Activated CD4-positive, alpha-beta T cell treated with anti-CD3 and anti-CD28 coated beads for 36 hours (primary cell): Measurements from ENCODE around the gene WDR11. TPM values are rescaled to one million over a fixed set of nuclear protein-coding genes. Genes with fewer than 3 reads are reported as not detected.
"Not testable (repeated sequence)": the region's sequence is repeated elsewhere in the genome, so short reads cannot be mapped to it uniquely, and the experiment has no call there.

Experiments
- ATAC-seq: fragments of 200-7000 bp; cut with Tn5 transposase; one replicate; pipeline ENCODE4 v1.10.0; 2021; ENCODE audit warnings: mild to moderate bottlenecking, moderate library complexity
- CTCF ChIA-PET: fragments of 350-600 bp; sonication (Branson Sonifier 250); formaldehyde crosslinking; loops from one replicate; lab custom pipeline; 2021; ENCODE audit warnings: antibody characterized with exemption; lab: Charles Lee
- POLR2A ChIA-PET: fragments of 350-600 bp; sonication (Branson Sonifier 250); formaldehyde crosslinking; loops from one replicate; lab custom pipeline; 2021; ENCODE audit warnings: antibody characterized with exemption, inconsistent platforms; lab: Charles Lee
- DNase-seq: peaks from one replicate; pipeline ENCODE4 v3.0.0-alpha.2; 2020
- H3K27ac Mint-ChIP-seq: one replicate; pipeline ENCODE4 v1.8.0; 2021; ENCODE audit warnings: mixed read lengths
- H3K27me3 Mint-ChIP-seq: one replicate; pipeline ENCODE4 v1.8.0; 2021; ENCODE audit warnings: mixed read lengths
- H3K36me3 Mint-ChIP-seq: one replicate; pipeline ENCODE4 v1.8.0; 2021; ENCODE audit warnings: low read depth, mixed read lengths
- H3K4me1 Mint-ChIP-seq: one replicate; pipeline ENCODE4 v1.8.0; 2021; ENCODE audit warnings: mixed read lengths
- H3K4me3 Mint-ChIP-seq: one replicate; pipeline ENCODE4 v1.8.0; 2021; ENCODE audit warnings: mild to moderate bottlenecking, moderate library complexity, mixed read lengths
- H3K9me3 Mint-ChIP-seq: one replicate; pipeline ENCODE4 v1.8.0; 2021; ENCODE audit warnings: low read depth, mixed read lengths
- intact Hi-C, 2 experiments: fragments of 100-400 bp; cut with DNase I in 1 of 2; cut with micrococcal nuclease in 1 of 2; formaldehyde crosslinking; loops; one replicate each; pipeline versions ENCODE4 v1.14.2 to v1.15.1; 2022 to 2024; cut with DNase I, micrococcal nuclease
- total RNA-seq, 2 experiments: library from RNA; stranded (reverse); gene quantifications; one replicate each; pipeline ENCODE4 v1.2.3, GENCODE V29; 2021

WDR11 gene
- total RNA-seq, 2 experiments from 2014 or later = 39.6 to 65.1 TPM

GRCh38 chr10:120861178-120861855 is 10.2 kb downstream of the WDR11 start:
- Mint-ChIP-seq H3K4me3 (no peak overlapping the region), H3K36me3 (peaks cover 13% of the 10 kb centered on the region), H3K4me1 (no peaks in the 10 kb centered on the region), H3K27ac (no peak overlapping the region), H3K27me3 (no peaks in the 10 kb centered on the region), H3K9me3 (no peaks in the 10 kb centered on the region)
- CTCF ChIA-PET = interaction anchor here (1.1 kb wide), 1 partner anchor 9 kb away, joined by 3 read pairs; no protein-coding TSS in a partner anchor
- POLR2A ChIA-PET = no interaction called here
- DNase-seq (no peak), ATAC-seq (no peak)
- intact Hi-C loops = no loop called here

- H3K27me3 Mint-ChIP-seq = no peaks in the 10 kb centered on the region
- POLR2A ChIA-PET = no interaction called here
These were observed 22.6 kb downstream of the WDR11 start for GRCh38 chr10:120873741-120874140.

GRCh38 chr10:120883071-120883470 is 31.9 kb downstream of the WDR11 start:
- Mint-ChIP-seq H3K36me3 (peaks cover 40% of the 10 kb centered on the region), H3K4me1 (no peaks in the 10 kb centered on the region), H3K27me3 (no peaks in the 10 kb centered on the region), H3K9me3 (no peaks in the 10 kb centered on the region), H3K27ac (no peak overlapping the region), H3K4me3 (no peak overlapping the region)
- ATAC-seq (no peak), DNase-seq (no peak)
- POLR2A ChIA-PET = no interaction called here
- intact Hi-C loops = no loop called here
- CTCF ChIA-PET = no interaction called here

More at GRCh38 chr10:120873741-120874140, 22.6 kb downstream of the WDR11 start:
- no peaks in the 10 kb centered on the region for H3K4me1 Mint-ChIP-seq
- no peak overlapping the region for H3K27ac Mint-ChIP-seq
- ATAC-seq = no peak
- H3K36me3 Mint-ChIP-seq = peaks cover 41% of the 10 kb centered on the region
- intact Hi-C loops = no loop called here
- DNase-seq = no peak
- no peak overlapping the region for H3K4me3 Mint-ChIP-seq
- no peaks in the 10 kb centered on the region for H3K9me3 Mint-ChIP-seq
- CTCF ChIA-PET = no interaction called here

GRCh38 chr10:120887482-120887881 is 36.3 kb downstream of the WDR11 start:
- Mint-ChIP-seq H3K4me1 (no peaks in the 10 kb centered on the region), H3K27me3 (no peaks in the 10 kb centered on the region), H3K36me3 (peaks cover 55% of the 10 kb centered on the region), H3K27ac (no peak overlapping the region), H3K4me3 (no peak overlapping the region), H3K9me3 (no peaks in the 10 kb centered on the region)
- CTCF ChIA-PET = interaction anchor here (1.1 kb wide), 1 partner anchor 62 kb away, joined by 3 read pairs; no protein-coding TSS in a partner anchor
- intact Hi-C loops = no loop called here
- DNase-seq = no peak
- POLR2A ChIA-PET = no interaction called here
- no peak for ATAC-seq

- Mint-ChIP-seq H3K27me3 (no peaks in the 10 kb centered on the region), H3K9me3 (no peaks in the 10 kb centered on the region), H3K27ac (no peak overlapping the region), H3K4me3 (no peak overlapping the region), H3K36me3 (peaks cover 54% of the 10 kb centered on the region), H3K4me1 (no peaks in the 10 kb centered on the region)
- POLR2A ChIA-PET = no interaction called here
- CTCF ChIA-PET = no interaction called here
- ATAC-seq (no peak), DNase-seq (no peak)
- intact Hi-C loops = no loop called here
These were observed 40.2 kb downstream of the WDR11 start for GRCh38 chr10:120891365-120891764.

GRCh38 chr10:120894556-120894955 is 43.4 kb downstream of the WDR11 start:
- Mint-ChIP-seq H3K4me1 (peaks cover 3% of the 10 kb centered on the region), H3K4me3 (no peak overlapping the region), H3K36me3 (peaks cover 54% of the 10 kb centered on the region), H3K27me3 (no peaks in the 10 kb centered on the region), H3K27ac (no peak overlapping the region), H3K9me3 (no peaks in the 10 kb centered on the region)
- intact Hi-C loops = no loop called here
- no peak for DNase-seq
- ChIA-PET POLR2A (no interaction called here), CTCF (interaction anchor here (0.9 to 1.0 kb wide), 2 partner anchors 348 to 1671 kb away, joined by 3 read pairs; no protein-coding TSS in a partner anchor)
- ATAC-seq = no peak

GRCh38 chr10:120897343-120897742 is 46.2 kb downstream of the WDR11 start:
- Mint-ChIP-seq H3K27ac (peak overlapping the region; percentile 37), H3K36me3 (peaks cover 52% of the 10 kb centered on the region), H3K9me3 (no peaks in the 10 kb centered on the region), H3K27me3 (no peaks in the 10 kb centered on the region), H3K4me3 (no peak overlapping the region), H3K4me1 (peaks cover 3% of the 10 kb centered on the region)
- ChIA-PET CTCF (interaction anchor here (0.6 to 1.0 kb wide), 2 partner anchors 13 to 149 kb away, joined by 3 to 4 read pairs; no protein-coding TSS in a partner anchor), POLR2A (no interaction called here)
- no peak for ATAC-seq
- no peak for DNase-seq
- intact Hi-C loops = no loop called here

GRCh38 chr10:120905268-120905667 is 54.1 kb downstream of the WDR11 start:
- Mint-ChIP-seq H3K4me1 (no peaks in the 10 kb centered on the region), H3K4me3 (no peak overlapping the region), H3K27me3 (no peaks in the 10 kb centered on the region), H3K27ac (no peak overlapping the region), H3K9me3 (peaks cover 1% of the 10 kb centered on the region), H3K36me3 (peaks cover 82% of the 10 kb centered on the region)
- DNase-seq (no peak), ATAC-seq (no peak)
- POLR2A ChIA-PET = no interaction called here
- intact Hi-C loops = no loop called here
- CTCF ChIA-PET = no interaction called here

GRCh38 chr10:120917521-120918250 is 66.5 kb downstream of the WDR11 start:
- no peak for ATAC-seq
- H3K36me3 Mint-ChIP-seq = no peaks in the 10 kb centered on the region
- no peak for DNase-seq
- no peaks in the 10 kb centered on the region for H3K4me1 Mint-ChIP-seq
- ChIA-PET CTCF (no interaction called here), POLR2A (no interaction called here)
- H3K27ac Mint-ChIP-seq = no peak overlapping the region
- no peak overlapping the region for H3K4me3 Mint-ChIP-seq
- H3K27me3 Mint-ChIP-seq = no peaks in the 10 kb centered on the region
- intact Hi-C loops = no loop called here
- H3K9me3 Mint-ChIP-seq = peaks cover 10% of the 10 kb centered on the region

GRCh38 chr10:120923886-120924285 is 72.7 kb downstream of the WDR11 start:
- H3K4me3 Mint-ChIP-seq, intact Hi-C loops, ATAC-seq, CTCF ChIA-PET, H3K36me3 Mint-ChIP-seq, H3K9me3 Mint-ChIP-seq, DNase-seq, H3K27me3 Mint-ChIP-seq, H3K27ac Mint-ChIP-seq, H3K4me1 Mint-ChIP-seq, POLR2A ChIA-PET: not testable (repeated sequence)

- no peaks in the 10 kb centered on the region for H3K36me3 Mint-ChIP-seq
- no peaks in the 10 kb centered on the region for H3K9me3 Mint-ChIP-seq
- no peak for ATAC-seq
- no peaks in the 10 kb centered on the region for H3K4me1 Mint-ChIP-seq
- no peaks in the 10 kb centered on the region for H3K27me3 Mint-ChIP-seq
- H3K27ac Mint-ChIP-seq = no peak overlapping the region
- no peak for DNase-seq
- ChIA-PET POLR2A (no interaction called here), CTCF (no interaction called here)
- H3K4me3 Mint-ChIP-seq = no peak overlapping the region
- intact Hi-C loops = no loop called here
These were observed 75.4 kb downstream of the WDR11 start for GRCh38 chr10:120926611-120927010.

- ATAC-seq = no peak
- no peak overlapping the region for H3K27ac Mint-ChIP-seq
- no peaks in the 10 kb centered on the region for H3K27me3 Mint-ChIP-seq
- H3K9me3 Mint-ChIP-seq = no peaks in the 10 kb centered on the region
- no peak overlapping the region for H3K4me3 Mint-ChIP-seq
- no peaks in the 10 kb centered on the region for H3K4me1 Mint-ChIP-seq
- intact Hi-C loops = no loop called here
- DNase-seq = no peak
- no peaks in the 10 kb centered on the region for H3K36me3 Mint-ChIP-seq
- ChIA-PET CTCF (no interaction called here), POLR2A (no interaction called here)
These were observed 76.2 kb downstream of the WDR11 start for GRCh38 chr10:120927352-120927751.
